GM23338 (cell line): Measurements from ENCODE around the gene TNFRSF6B. TPM values are rescaled to one million over a fixed set of nuclear protein-coding genes. Genes with fewer than 3 reads are reported as not detected.

Experiments used
- ATAC-seq: fragments of 200-7000 bp; cut with Tn5 transposase; 3 replicates; pipeline ENCODE4 v1.9.1; 2020
- DNase-seq: peaks from one replicate; pipeline ENCODE4 v3.0.0-alpha.2; 2015; ENCODE audit warnings: low spot score
- H2AFZ ChIP-seq: fragments of 200-600 bp; sonication (generic); 2 replicates; pipeline ENCODE4 v1.8.0; 2016; ENCODE audit warnings: antibody characterized with exemption, mild to moderate bottlenecking, moderate library complexity
- H3F3A ChIP-seq: fragments of 200-600 bp; sonication (generic); replicated peaks from 2 replicates; pipeline ENCODE4 v1.8.0; 2017; ENCODE audit warnings: antibody characterized with exemption, mixed run types, low read depth
- H3K27ac ChIP-seq: fragments of 200-600 bp; sonication (generic); 2 replicates; pipeline ENCODE4 v1.6.1; 2016; ENCODE audit warnings: low read depth
- H3K27me3 ChIP-seq: fragments of 200-600 bp; sonication (generic); 2 replicates; pipeline ENCODE4 v1.8.0; 2016; ENCODE audit warnings: mild to moderate bottlenecking, mixed run types, moderate library complexity; ENCODE audit not compliant: insufficient read depth
- H3K36me3 ChIP-seq: fragments of 200-600 bp; sonication (generic); 2 replicates; pipeline ENCODE4 v1.8.0; 2016; ENCODE audit warnings: mild to moderate bottlenecking; ENCODE audit not compliant: insufficient read depth
- H3K4me1 ChIP-seq: fragments of 200-600 bp; sonication (generic); 2 replicates; pipeline ENCODE4 v1.8.0; 2016; ENCODE audit warnings: mild to moderate bottlenecking, moderate library complexity; ENCODE audit not compliant: insufficient read depth
- H3K4me2 ChIP-seq: fragments of 200-600 bp; sonication (generic); 2 replicates; pipeline ENCODE4 v1.7.1; 2017; ENCODE audit warnings: mixed run types
- H3K4me3 ChIP-seq: fragments of 200-600 bp; sonication (generic); 2 replicates; pipeline ENCODE4 v1.6.1; 2016; ENCODE audit warnings: mixed run types
- H3K79me2 ChIP-seq: fragments of 200-600 bp; sonication (generic); replicated peaks from 2 replicates; pipeline ENCODE4 v1.8.0; 2017; ENCODE audit warnings: mild to moderate bottlenecking; ENCODE audit not compliant: insufficient read depth
- H3K9me2 ChIP-seq: fragments of 200-600 bp; sonication (generic); 2 replicates; pipeline ENCODE4 v1.8.0; 2017; ENCODE audit not compliant: insufficient read depth
- H4K20me1 ChIP-seq: fragments of 200-600 bp; sonication (generic); replicated peaks from 2 replicates; pipeline ENCODE4 v1.8.0; 2017; ENCODE audit warnings: mild to moderate bottlenecking; ENCODE audit not compliant: insufficient read depth
- H3K27ac Mint-ChIP-seq: 2 replicates; pipeline ENCODE4 v1.8.0; 2020; ENCODE audit warnings: inconsistent platforms, mild to moderate bottlenecking, moderate library complexity, mixed read lengths
- H3K27me3 Mint-ChIP-seq: 3 replicates; pipeline ENCODE4 v1.8.0; 2022; ENCODE audit warnings: low read depth, mild to moderate bottlenecking, moderate library complexity, mixed read lengths, inconsistent platforms; ENCODE audit not compliant: insufficient read depth, poor library complexity
- H3K36me3 Mint-ChIP-seq: 3 replicates; pipeline ENCODE4 v1.8.0; 2021; ENCODE audit warnings: low read depth, mild to moderate bottlenecking, inconsistent platforms, moderate library complexity, mixed read lengths
- H3K4me1 Mint-ChIP-seq: 3 replicates; pipeline ENCODE4 v1.8.0; 2020; ENCODE audit warnings: mild to moderate bottlenecking, inconsistent platforms, mixed read lengths
- H3K4me3 Mint-ChIP-seq: 3 replicates; pipeline ENCODE4 v1.8.0; 2021; ENCODE audit warnings: moderate library complexity, mild to moderate bottlenecking, inconsistent platforms, mixed read lengths
- H3K9me3 Mint-ChIP-seq: 3 replicates; pipeline ENCODE4 v1.8.0; 2020; ENCODE audit warnings: moderate library complexity, mild to moderate bottlenecking, inconsistent platforms, mixed read lengths
- CREB1 ChIP-seq: fragments of 250-450 bp; sonication (Bioruptor Pico); IDR thresholded peaks from 2 replicates; pipeline ENCODE4 v1.5.0; 2020; ENCODE audit warnings: low read depth, mild to moderate bottlenecking, moderate library complexity
- EZH2 ChIP-seq: fragments of 200-600 bp; sonication (generic); IDR thresholded peaks from one replicate; pipeline ENCODE4 v1.8.0; 2017; ENCODE audit warnings: antibody characterized with exemption, mild to moderate bottlenecking, low read depth; ENCODE audit not compliant: unreplicated experiment
- EZH2phosphoT487 ChIP-seq: fragments of 200-600 bp; sonication (generic); IDR thresholded peaks from one replicate; pipeline ENCODE4 v1.8.1; 2018; ENCODE audit warnings: antibody characterized with exemption; ENCODE audit not compliant: unreplicated experiment
- JUNB ChIP-seq: IDR thresholded peaks from one replicate; pipeline ENCODE4 v1.6.1; 2016; ENCODE audit warnings: antibody characterized with exemption; ENCODE audit not compliant: unreplicated experiment
- NANOG ChIP-seq: IDR thresholded peaks from 2 replicates; pipeline ENCODE4 v1.6.1; 2016; ENCODE audit warnings: antibody characterized with exemption, borderline replicate concordance
- POLR2AphosphoS5 ChIP-seq: IDR thresholded peaks from 2 replicates; pipeline ENCODE4 v1.6.1; 2016; ENCODE audit warnings: antibody characterized with exemption, low read depth
- STAT1 ChIP-seq: IDR thresholded peaks from one replicate; pipeline ENCODE4 v1.6.1; 2016; ENCODE audit warnings: antibody characterized with exemption; ENCODE audit not compliant: unreplicated experiment
- ZNF114 ChIP-seq: fragments of 250-450 bp; sonication (Bioruptor Pico); IDR thresholded peaks from 2 replicates; pipeline ENCODE4 v1.5.0; 2020; ENCODE audit warnings: mild to moderate bottlenecking, moderate library complexity
- ZNF331 ChIP-seq: fragments of 250-450 bp; sonication (Bioruptor Pico); IDR thresholded peaks from 2 replicates; pipeline ENCODE4 v1.5.0; 2020; ENCODE audit warnings: low read depth, mild to moderate bottlenecking, moderate library complexity
- polyA plus RNA-seq: library from polyadenylated mRNA; unstranded; fragments of >200 nt; fragmentation: Nextera tagmentation; extraction: Ambion mirVana; gene quantifications from 2 replicates; pipeline ENCODE4 v1.2.1, GENCODE V29; 2016
- total RNA-seq: library from RNA; depleted of rRNA; stranded (reverse); fragments of >200 nt; shearing (Covaris generic); gene quantifications from 2 replicates; pipeline ENCODE4 v1.2.3, GENCODE V29; 2014
- TF ChIP-seq, protein P1 (sequence below): IDR thresholded peaks from one replicate; pipeline ENCODE4 v1.6.1; 2018; ENCODE audit warnings: antibody characterized with exemption; ENCODE audit not compliant: unreplicated experiment
- TF ChIP-seq, protein P2 (sequence below): IDR thresholded peaks from 2 replicates; pipeline ENCODE4 v1.6.1; 2016; ENCODE audit warnings: antibody characterized with exemption
- TF ChIP-seq, protein P3 (sequence below), 2 experiments: fragments of 200-600 bp in 1 of 2; sonication (generic) in 1 of 2; conservative IDR thresholded peaks; 2 replicates each; pipeline versions ENCODE4 v1.5.1 to v1.6.1; 2016 to 2017; ENCODE audit warnings: antibody characterized with exemption in 2 of 2, low read depth in 2 of 2, mild to moderate bottlenecking in 2 of 2, moderate library complexity in 1 of 2
- TF ChIP-seq, protein P4 (sequence below): fragments of 250-450 bp; sonication (Bioruptor Pico); IDR thresholded peaks from 2 replicates; pipeline ENCODE4 v1.5.0; 2020; ENCODE audit warnings: mild to moderate bottlenecking, moderate library complexity

Gene TNFRSF6B
- total and polyA plus RNA-seq, 2 experiments from 2014 or later, result 0.28 TPM; not detected in 1

DNA sequence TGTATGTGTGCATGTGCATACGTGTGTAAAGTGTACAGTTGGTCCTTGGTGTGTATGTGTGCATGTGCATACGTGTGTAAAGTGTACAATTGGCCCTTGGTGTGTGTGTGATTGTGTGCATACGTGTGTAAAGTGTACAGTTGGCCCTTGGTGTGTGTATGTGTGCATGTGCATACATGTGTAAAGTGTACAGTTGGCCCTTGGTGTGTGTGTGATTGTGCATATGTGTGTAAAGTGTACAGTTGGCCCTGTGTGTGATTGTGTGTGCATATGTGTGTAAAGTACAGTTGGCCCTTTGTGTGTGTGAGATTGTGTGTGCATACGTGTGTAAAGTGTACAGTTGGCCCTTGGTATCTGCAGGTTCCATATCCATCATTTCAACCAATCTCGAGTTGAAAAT, 35.0 kb downstream of the TNFRSF6B start:
- ATAC-seq (no peak), DNase-seq (no peak)
- TF ChIP-seq, protein P1, sequence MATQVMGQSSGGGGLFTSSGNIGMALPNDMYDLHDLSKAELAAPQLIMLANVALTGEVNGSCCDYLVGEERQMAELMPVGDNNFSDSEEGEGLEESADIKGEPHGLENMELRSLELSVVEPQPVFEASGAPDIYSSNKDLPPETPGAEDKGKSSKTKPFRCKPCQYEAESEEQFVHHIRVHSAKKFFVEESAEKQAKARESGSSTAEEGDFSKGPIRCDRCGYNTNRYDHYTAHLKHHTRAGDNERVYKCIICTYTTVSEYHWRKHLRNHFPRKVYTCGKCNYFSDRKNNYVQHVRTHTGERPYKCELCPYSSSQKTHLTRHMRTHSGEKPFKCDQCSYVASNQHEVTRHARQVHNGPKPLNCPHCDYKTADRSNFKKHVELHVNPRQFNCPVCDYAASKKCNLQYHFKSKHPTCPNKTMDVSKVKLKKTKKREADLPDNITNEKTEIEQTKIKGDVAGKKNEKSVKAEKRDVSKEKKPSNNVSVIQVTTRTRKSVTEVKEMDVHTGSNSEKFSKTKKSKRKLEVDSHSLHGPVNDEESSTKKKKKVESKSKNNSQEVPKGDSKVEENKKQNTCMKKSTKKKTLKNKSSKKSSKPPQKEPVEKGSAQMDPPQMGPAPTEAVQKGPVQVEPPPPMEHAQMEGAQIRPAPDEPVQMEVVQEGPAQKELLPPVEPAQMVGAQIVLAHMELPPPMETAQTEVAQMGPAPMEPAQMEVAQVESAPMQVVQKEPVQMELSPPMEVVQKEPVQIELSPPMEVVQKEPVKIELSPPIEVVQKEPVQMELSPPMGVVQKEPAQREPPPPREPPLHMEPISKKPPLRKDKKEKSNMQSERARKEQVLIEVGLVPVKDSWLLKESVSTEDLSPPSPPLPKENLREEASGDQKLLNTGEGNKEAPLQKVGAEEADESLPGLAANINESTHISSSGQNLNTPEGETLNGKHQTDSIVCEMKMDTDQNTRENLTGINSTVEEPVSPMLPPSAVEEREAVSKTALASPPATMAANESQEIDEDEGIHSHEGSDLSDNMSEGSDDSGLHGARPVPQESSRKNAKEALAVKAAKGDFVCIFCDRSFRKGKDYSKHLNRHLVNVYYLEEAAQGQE, result no peak
- TF ChIP-seq ZNF114 (CRISPR knock-in tag) (no peak), STAT1 (no peak), POLR2AphosphoS5 (no peak), EZH2phosphoT487 (no peak), ZNF331 (CRISPR knock-in tag) (no peak), JUNB (no peak), NANOG (no peak), CREB1 (CRISPR knock-in tag) (no peak), EZH2 (no peak)
- TF ChIP-seq, protein P2, sequence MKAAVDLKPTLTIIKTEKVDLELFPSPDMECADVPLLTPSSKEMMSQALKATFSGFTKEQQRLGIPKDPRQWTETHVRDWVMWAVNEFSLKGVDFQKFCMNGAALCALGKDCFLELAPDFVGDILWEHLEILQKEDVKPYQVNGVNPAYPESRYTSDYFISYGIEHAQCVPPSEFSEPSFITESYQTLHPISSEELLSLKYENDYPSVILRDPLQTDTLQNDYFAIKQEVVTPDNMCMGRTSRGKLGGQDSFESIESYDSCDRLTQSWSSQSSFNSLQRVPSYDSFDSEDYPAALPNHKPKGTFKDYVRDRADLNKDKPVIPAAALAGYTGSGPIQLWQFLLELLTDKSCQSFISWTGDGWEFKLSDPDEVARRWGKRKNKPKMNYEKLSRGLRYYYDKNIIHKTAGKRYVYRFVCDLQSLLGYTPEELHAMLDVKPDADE, result no peak
- TF ChIP-seq, protein P3, sequence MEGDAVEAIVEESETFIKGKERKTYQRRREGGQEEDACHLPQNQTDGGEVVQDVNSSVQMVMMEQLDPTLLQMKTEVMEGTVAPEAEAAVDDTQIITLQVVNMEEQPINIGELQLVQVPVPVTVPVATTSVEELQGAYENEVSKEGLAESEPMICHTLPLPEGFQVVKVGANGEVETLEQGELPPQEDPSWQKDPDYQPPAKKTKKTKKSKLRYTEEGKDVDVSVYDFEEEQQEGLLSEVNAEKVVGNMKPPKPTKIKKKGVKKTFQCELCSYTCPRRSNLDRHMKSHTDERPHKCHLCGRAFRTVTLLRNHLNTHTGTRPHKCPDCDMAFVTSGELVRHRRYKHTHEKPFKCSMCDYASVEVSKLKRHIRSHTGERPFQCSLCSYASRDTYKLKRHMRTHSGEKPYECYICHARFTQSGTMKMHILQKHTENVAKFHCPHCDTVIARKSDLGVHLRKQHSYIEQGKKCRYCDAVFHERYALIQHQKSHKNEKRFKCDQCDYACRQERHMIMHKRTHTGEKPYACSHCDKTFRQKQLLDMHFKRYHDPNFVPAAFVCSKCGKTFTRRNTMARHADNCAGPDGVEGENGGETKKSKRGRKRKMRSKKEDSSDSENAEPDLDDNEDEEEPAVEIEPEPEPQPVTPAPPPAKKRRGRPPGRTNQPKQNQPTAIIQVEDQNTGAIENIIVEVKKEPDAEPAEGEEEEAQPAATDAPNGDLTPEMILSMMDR (conservative IDR thresholded peaks at IDR 0.05; ENCODE audit: low read depth in 2 of 2), result no peak
- TF ChIP-seq, protein P4, sequence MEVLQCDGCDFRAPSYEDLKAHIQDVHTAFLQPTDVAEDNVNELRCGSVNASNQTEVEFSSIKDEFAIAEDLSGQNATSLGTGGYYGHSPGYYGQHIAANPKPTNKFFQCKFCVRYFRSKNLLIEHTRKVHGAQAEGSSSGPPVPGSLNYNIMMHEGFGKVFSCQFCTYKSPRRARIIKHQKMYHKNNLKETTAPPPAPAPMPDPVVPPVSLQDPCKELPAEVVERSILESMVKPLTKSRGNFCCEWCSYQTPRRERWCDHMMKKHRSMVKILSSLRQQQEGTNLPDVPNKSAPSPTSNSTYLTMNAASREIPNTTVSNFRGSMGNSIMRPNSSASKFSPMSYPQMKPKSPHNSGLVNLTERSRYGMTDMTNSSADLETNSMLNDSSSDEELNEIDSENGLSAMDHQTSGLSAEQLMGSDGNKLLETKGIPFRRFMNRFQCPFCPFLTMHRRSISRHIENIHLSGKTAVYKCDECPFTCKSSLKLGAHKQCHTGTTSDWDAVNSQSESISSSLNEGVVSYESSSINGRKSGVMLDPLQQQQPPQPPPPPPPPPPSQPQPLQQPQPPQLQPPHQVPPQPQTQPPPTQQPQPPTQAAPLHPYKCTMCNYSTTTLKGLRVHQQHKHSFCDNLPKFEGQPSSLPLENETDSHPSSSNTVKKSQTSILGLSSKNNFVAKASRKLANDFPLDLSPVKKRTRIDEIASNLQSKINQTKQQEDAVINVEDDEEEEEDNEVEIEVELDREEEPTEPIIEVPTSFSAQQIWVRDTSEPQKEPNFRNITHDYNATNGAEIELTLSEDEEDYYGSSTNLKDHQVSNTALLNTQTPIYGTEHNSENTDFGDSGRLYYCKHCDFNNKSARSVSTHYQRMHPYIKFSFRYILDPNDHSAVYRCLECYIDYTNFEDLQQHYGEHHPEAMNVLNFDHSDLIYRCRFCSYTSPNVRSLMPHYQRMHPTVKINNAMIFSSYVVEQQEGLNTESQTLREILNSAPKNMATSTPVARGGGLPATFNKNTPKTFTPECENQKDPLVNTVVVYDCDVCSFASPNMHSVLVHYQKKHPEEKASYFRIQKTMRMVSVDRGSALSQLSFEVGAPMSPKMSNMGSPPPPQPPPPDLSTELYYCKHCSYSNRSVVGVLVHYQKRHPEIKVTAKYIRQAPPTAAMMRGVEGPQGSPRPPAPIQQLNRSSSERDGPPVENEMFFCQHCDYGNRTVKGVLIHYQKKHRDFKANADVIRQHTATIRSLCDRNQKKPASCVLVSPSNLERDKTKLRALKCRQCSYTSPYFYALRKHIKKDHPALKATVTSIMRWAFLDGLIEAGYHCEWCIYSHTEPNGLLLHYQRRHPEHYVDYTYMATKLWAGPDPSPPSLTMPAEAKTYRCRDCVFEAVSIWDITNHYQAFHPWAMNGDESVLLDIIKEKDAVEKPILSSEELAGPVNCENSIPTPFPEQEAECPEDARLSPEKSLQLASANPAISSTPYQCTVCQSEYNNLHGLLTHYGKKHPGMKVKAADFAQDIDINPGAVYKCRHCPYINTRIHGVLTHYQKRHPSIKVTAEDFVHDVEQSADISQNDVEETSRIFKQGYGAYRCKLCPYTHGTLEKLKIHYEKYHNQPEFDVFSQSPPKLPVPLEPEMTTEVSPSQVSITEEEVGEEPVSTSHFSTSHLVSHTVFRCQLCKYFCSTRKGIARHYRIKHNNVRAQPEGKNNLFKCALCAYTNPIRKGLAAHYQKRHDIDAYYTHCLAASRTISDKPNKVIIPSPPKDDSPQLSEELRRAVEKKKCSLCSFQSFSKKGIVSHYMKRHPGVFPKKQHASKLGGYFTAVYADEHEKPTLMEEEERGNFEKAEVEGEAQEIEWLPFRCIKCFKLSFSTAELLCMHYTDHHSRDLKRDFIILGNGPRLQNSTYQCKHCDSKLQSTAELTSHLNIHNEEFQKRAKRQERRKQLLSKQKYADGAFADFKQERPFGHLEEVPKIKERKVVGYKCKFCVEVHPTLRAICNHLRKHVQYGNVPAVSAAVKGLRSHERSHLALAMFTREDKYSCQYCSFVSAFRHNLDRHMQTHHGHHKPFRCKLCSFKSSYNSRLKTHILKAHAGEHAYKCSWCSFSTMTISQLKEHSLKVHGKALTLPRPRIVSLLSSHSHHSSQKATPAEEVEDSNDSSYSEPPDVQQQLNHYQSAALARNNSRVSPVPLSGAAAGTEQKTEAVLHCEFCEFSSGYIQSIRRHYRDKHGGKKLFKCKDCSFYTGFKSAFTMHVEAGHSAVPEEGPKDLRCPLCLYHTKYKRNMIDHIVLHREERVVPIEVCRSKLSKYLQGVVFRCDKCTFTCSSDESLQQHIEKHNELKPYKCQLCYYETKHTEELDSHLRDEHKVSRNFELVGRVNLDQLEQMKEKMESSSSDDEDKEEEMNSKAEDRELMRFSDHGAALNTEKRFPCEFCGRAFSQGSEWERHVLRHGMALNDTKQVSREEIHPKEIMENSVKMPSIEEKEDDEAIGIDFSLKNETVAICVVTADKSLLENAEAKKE (CRISPR knock-in tag), result no peak
- no peaks in the 10 kb centered on the region for H3K4me1 Mint-ChIP-seq
- H3K36me3 ChIP-seq, result no peaks in the 10 kb centered on the region
- H2AFZ ChIP-seq, result no peak overlapping the region
- H3K27me3 Mint-ChIP-seq, result peaks cover 9% of the 10 kb centered on the region
- H3K9me2 ChIP-seq, result 0 out of 2 replicates have a peak, but pooled peaks cover 5% of the 10 kb centered on the region
- H3K9me3 Mint-ChIP-seq, result no peaks in the 10 kb centered on the region; the same call in 2 of the 3 replicates
- no peak overlapping the region for H3K4me3 ChIP-seq
- H3K4me2 ChIP-seq, result no peak overlapping the region
- peaks cover 12% of the 10 kb centered on the region for H3F3A ChIP-seq
- H3K79me2 ChIP-seq, result peaks cover 3% of the 10 kb centered on the region; the same call in 1 of the 2 replicates
- H3K27me3 ChIP-seq, result no peaks in the 10 kb centered on the region
- H3K4me3 Mint-ChIP-seq, result no peak overlapping the region
- no peak overlapping the region for H3K27ac Mint-ChIP-seq
- no peaks in the 10 kb centered on the region; the same call in 1 of the 2 replicates for H4K20me1 ChIP-seq
- H3K36me3 Mint-ChIP-seq, result peaks cover 19% of the 10 kb centered on the region
- H3K27ac ChIP-seq, result no peak overlapping the region
- no peaks in the 10 kb centered on the region for H3K4me1 ChIP-seq
